ENCODE results near the gene SPTB.

DNA sequence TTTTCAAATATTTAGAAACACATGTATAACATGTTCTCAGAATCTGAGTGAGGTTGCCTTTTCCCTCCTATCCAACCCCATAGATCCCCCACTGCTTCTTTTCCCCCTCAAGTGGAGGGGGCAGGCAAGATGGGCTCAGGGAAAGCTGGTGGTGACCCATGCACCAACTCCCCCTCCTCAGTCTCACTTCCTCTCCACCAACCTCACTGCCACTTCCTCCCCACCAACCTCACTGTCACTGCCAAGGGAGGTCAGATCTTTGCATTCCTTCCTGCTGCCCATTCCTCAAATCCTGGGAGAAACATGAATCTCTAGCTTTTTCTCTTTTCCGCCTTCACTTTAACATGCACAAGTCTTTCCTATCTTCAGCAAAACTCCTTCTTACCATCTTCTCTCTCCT is 48.7 kb downstream of the SPTB start:
- TF ChIP-seq, protein P1, sequence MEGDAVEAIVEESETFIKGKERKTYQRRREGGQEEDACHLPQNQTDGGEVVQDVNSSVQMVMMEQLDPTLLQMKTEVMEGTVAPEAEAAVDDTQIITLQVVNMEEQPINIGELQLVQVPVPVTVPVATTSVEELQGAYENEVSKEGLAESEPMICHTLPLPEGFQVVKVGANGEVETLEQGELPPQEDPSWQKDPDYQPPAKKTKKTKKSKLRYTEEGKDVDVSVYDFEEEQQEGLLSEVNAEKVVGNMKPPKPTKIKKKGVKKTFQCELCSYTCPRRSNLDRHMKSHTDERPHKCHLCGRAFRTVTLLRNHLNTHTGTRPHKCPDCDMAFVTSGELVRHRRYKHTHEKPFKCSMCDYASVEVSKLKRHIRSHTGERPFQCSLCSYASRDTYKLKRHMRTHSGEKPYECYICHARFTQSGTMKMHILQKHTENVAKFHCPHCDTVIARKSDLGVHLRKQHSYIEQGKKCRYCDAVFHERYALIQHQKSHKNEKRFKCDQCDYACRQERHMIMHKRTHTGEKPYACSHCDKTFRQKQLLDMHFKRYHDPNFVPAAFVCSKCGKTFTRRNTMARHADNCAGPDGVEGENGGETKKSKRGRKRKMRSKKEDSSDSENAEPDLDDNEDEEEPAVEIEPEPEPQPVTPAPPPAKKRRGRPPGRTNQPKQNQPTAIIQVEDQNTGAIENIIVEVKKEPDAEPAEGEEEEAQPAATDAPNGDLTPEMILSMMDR (IDR thresholded peaks at IDR 0.05; ENCODE audit: poor library complexity) = no peak
- no peak for TF ChIP-seq EZH2 (IDR thresholded peaks at IDR 0.05; ENCODE audit: borderline replicate concordance)
- TF ChIP-seq EZH2phosphoT487 (IDR thresholded peaks at IDR 0.05; ENCODE audit: low read depth, severe bottlenecking, unreplicated experiment) = no peak

Measured in hepatocyte (in vitro differentiated cells).